Ascending aorta (tissue), 2 donors: ENCODE results near the gene ISYNA1. TPM values are rescaled to one million over a fixed set of nuclear protein-coding genes. Genes with fewer than 3 reads are reported as not detected.

Experiments
- DNase-seq, 2 donors: peaks; one replicate each; pipeline ENCODE4 v3.0.0-alpha.2; 2019; ENCODE audit warnings: low spot score in 2 of 2
- H3K27ac ChIP-seq, 2 donors: fragments of 200-600 bp; sonication (generic); one replicate each; pipeline ENCODE4 v1.5.1; 2016 to 2017; ENCODE audit warnings: mild to moderate bottlenecking in 1 of 2
- H3K27me3 ChIP-seq: fragments of 200-600 bp; sonication (generic); one replicate; pipeline ENCODE4 v1.5.1; 2017
- H3K36me3 ChIP-seq, 2 donors: fragments of 200-600 bp; sonication (generic); one replicate each; pipeline ENCODE4 v1.5.1; 2016
- H3K4me1 ChIP-seq, 2 donors: fragments of 200-600 bp; sonication (generic); one replicate each; pipeline ENCODE4 v1.5.1; 2016 to 2017; ENCODE audit warnings: mild to moderate bottlenecking in 1 of 2
- H3K4me3 ChIP-seq, 2 donors: fragments of 200-600 bp; sonication (generic); one replicate each; pipeline ENCODE4 v1.5.1; 2016 to 2017; ENCODE audit warnings: mild to moderate bottlenecking in 1 of 2
- H3K9me3 ChIP-seq, 2 donors: fragments of 200-600 bp; sonication (generic); one replicate each; pipeline ENCODE4 v1.5.1; 2016
- CTCF ChIP-seq, 3 experiments: fragments of 200-600 bp in 2 of 3; fragments of 450-650 bp in 1 of 3; sonication (generic) in 2 of 3; IDR thresholded peaks; one replicate each; pipeline ENCODE4 v1.5.1; 2016 to 2019; ENCODE audit warnings: antibody characterized with exemption in 3 of 3, mild to moderate bottlenecking in 1 of 3, moderate library complexity in 1 of 3
- intact Hi-C: fragments of 100-400 bp; cut with DNase I; formaldehyde crosslinking; loops from one replicate; pipeline ENCODE4 v1.15.1; 2023
- total RNA-seq: library from RNA; depleted of rRNA; stranded (reverse); fragments of >200 nt; gene quantifications from one replicate; pipeline ENCODE4 v1.1.0, GENCODE V29; 2016

ISYNA1 gene
- total RNA-seq, 1 donor from 2014 or later, result 93.1 TPM

GRCh38 chr19:18397242-18398202 lies 40.4 kb downstream of the ISYNA1 start, which contains the start of gene LRRC25:
Gene LRRC25, minus strand, starts transcription at chr19:18397622. Its CDS starts 659 bp downstream, at chr19:18396963.
- Histone ChIP-seq H3K4me1 (no peaks in the 10 kb centered on the region), H3K4me3 (peak within 1 kb of the TSS in 1 of 2 donors; percentile 40), H3K27me3 (peaks cover 4% of the 10 kb centered on the region), H3K9me3 (no peaks in the 10 kb centered on the region), H3K27ac (no peak within 1 kb of the TSS), H3K36me3 (no peaks in the 10 kb centered on the region)
- intact Hi-C loops, result no loop called here
- DNase-seq, result peak in 1 of 2 donors; percentile 78
- TF ChIP-seq CTCF (IDR thresholded peaks at IDR 0.05), result no peak

DNA sequence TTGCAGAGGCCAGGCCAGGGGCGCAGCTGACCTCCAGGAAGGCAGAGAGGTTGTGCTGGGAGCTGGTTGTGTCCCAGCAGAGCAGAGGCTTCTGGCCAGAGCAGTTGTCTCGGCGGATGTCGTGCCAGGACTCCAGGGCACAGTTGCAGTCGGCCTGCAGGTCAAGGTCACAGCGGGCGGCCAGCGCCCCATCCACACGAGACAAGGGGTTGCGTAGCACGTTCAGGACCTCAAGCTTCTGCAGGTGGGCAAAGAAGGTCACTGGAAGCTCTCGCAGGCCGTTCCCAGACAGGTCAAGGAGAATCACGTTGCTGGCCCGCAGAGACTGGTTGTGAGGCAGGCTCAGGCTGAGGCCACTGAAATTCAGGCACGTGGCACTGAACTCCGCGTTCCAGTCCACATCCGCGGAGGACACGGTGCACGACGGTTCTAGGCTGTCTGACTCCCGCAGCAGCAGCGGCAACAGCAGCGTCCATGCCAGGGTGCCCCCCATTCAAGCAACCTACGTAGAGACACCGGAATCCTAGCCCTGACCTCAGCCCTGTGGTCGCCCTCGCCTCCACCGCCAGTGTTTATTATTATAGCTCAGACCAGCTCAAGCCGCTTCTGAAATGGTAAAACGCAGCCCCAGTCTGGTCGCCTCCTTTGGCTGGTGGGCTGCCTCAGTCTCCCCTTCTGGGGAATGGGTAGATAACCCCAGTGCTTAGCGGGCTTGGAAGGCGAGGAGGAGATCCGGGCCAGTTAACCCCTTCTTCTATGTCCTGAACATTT lies 41.3 kb downstream of the ISYNA1 start:
- peaks cover 4% of the 10 kb centered on the region for H3K27me3 ChIP-seq
- no peak overlapping the region for H3K27ac ChIP-seq
- TF ChIP-seq CTCF (IDR thresholded peaks at IDR 0.05), result no peak
- H3K36me3 ChIP-seq, result no peaks in the 10 kb centered on the region
- H3K9me3 ChIP-seq, result no peaks in the 10 kb centered on the region
- peak overlapping the region in 1 of 2 donors; percentile 40 for H3K4me3 ChIP-seq
- intact Hi-C loops, result no loop called here
- no peaks in the 10 kb centered on the region for H3K4me1 ChIP-seq
- no peak for DNase-seq

DNA sequence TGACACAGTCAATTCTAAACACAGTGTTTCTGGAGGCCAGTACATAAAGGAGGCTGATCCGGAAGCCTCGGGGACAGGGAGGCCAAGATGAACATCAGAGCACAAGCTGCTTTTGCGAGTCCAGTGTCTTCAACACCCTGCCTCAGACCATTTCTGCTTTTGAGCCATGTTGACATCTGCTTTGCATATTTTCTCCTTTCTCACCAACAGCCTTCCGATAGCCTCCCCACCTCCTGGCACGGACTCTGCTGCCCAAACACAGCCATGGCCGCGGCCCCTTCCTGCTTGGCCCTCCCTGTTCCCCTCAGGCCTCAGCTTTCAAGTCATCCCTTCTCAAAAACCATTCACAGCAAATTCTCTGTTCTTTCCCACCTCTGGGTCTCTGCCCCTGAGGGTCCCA lies 44.1 kb downstream of the ISYNA1 start:
- no peak overlapping the region for H3K27ac ChIP-seq
- H3K36me3 ChIP-seq, result no peaks in the 10 kb centered on the region
- H3K4me1 ChIP-seq, result peaks cover under 1% of the 10 kb centered on the region in 2 donors
- intact Hi-C loops, result no loop called here
- TF ChIP-seq CTCF (IDR thresholded peaks at IDR 0.05), result no peak
- H3K9me3 ChIP-seq, result no peaks in the 10 kb centered on the region
- no peak for DNase-seq
- H3K27me3 ChIP-seq, result peaks cover 4% of the 10 kb centered on the region
- no peak overlapping the region for H3K4me3 ChIP-seq

DNA sequence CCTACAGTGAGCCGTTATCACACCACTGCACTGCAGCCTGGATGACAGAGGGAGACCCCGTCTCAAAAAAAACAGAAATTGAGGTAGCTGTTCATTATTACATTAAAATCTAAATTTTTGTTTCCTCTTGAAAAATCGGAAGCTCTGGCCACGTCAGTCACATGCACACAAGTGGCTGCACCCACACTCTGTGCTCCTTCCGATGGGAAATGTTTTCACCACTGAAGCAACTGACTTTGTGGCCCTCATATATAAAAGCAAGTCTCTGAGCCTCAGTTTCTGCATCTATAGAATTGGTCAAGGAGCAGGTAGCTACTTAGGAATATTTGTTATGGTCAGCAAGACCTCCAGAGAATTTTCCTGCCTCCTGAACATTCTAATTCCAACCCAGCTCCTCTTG lies 45.0 kb downstream of the ISYNA1 start:
- intact Hi-C loops, result no loop called here
- no peak overlapping the region for H3K4me3 ChIP-seq
- no peaks in the 10 kb centered on the region for H3K9me3 ChIP-seq
- DNase-seq, result no peak
- peaks cover 4% of the 10 kb centered on the region for H3K27me3 ChIP-seq
- H3K4me1 ChIP-seq, result peaks cover 3 to 10% of the 10 kb centered on the region in 2 donors
- no peak overlapping the region for H3K27ac ChIP-seq
- no peaks in the 10 kb centered on the region for H3K36me3 ChIP-seq
- no peak for TF ChIP-seq CTCF (IDR thresholded peaks at IDR 0.05)

DNA sequence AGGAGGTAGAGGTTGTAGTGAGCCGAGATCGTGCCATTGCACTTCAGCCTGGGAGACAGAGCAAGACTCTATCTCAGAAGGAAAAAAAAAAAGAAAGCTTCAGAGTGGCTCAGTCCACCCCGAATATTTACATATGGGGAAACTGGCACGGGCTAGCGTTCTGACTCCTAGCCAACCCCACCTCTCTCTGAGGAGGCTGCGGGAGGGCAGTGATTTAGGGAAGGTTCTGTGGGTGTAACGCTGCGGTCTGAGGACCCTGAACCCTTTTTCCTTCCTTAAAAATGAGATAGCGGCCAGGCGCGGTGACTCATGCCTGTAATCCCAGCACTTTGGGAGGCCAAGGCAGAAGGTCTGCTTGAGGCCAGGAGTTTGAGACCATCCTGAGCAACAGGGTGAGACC lies 45.5 kb downstream of the ISYNA1 start:
- H3K9me3 ChIP-seq, result no peaks in the 10 kb centered on the region
- no peak overlapping the region for H3K27ac ChIP-seq
- peaks cover 3 to 11% of the 10 kb centered on the region in 2 donors for H3K4me1 ChIP-seq
- intact Hi-C loops, result no loop called here
- DNase-seq, result peak in 1 of 2 donors; percentile 72
- TF ChIP-seq CTCF (IDR thresholded peaks at IDR 0.05), result no peak
- peaks cover 4% of the 10 kb centered on the region for H3K27me3 ChIP-seq
- H3K4me3 ChIP-seq, result no peak overlapping the region
- no peaks in the 10 kb centered on the region for H3K36me3 ChIP-seq
